Psoas muscle (tissue), 8 donors: Measurements from ENCODE around the gene ZNF493. TPM values are rescaled to one million over a fixed set of nuclear protein-coding genes. Genes with fewer than 3 reads are reported as not detected.

Experiments used
- ATAC-seq, 4 donors: fragments of 200-7000 bp; cut with Tn5 transposase; one replicate each; pipeline ENCODE4 v1.9.1; 2020; ENCODE audit warnings: moderate library complexity in 3 of 4, mild to moderate bottlenecking in 2 of 4
- DNase-seq, 2 donors: peaks; one replicate each; pipeline ENCODE4 v3.0.0-alpha.2; 2020
- H3K27ac ChIP-seq: fragments of 200-600 bp; one replicate; pipeline ENCODE4 v1.8.0; 2022
- H3K27me3 ChIP-seq, 3 donors: fragments of 200-600 bp in 1 of 3; one replicate each; pipeline versions ENCODE4 v1.6.1 to v1.8.0; 2013 to 2022; ENCODE audit warnings: low read length in 2 of 3, mild to moderate bottlenecking in 2 of 3, moderate library complexity in 1 of 3; ENCODE audit not compliant: insufficient read depth in 3 of 3
- H3K36me3 ChIP-seq, 2 donors: fragments of 200-600 bp in 1 of 2; one replicate each; pipeline versions ENCODE4 v1.6.1 to v1.8.0; 2013 to 2022; ENCODE audit warnings: low read depth in 1 of 2, mild to moderate bottlenecking in 1 of 2, moderate library complexity in 1 of 2; ENCODE audit not compliant: insufficient read depth in 1 of 2
- H3K4me1 ChIP-seq: fragments of 200-600 bp; one replicate; pipeline ENCODE4 v1.8.0; 2022
- H3K4me3 ChIP-seq: fragments of 200-600 bp; one replicate; pipeline ENCODE4 v1.8.0; 2022; ENCODE audit warnings: mild to moderate bottlenecking
- H3K9me3 ChIP-seq: fragments of 200-600 bp; one replicate; pipeline ENCODE4 v1.8.0; 2022
- CTCF ChIP-seq: fragments of 200-600 bp; IDR thresholded peaks from one replicate; pipeline ENCODE4 v1.8.0; 2022; ENCODE audit warnings: antibody characterized with exemption
- WGBS, 3 donors: extraction: QIAGEN DNeasy Blood & Tissue Kit; methylation state at CpG; one replicate each; pipeline versions ENCODE4 v1.1.6 to v1.1.7; 2013; 5-methylcytosine and 5-hydroxymethylcytosine counted together
- intact Hi-C, 2 donors: fragments of 100-400 bp; cut with DNase I; formaldehyde crosslinking; loops; one replicate each; pipeline versions ENCODE4 v1.11.0 to v1.14.2; 2022
- polyA plus RNA-seq, 3 donors: library from polyadenylated mRNA; stranded (reverse); fragments of 200-250 nt; gene quantifications; one replicate each; pipeline ENCODE4 v1.2.3, GENCODE V29; 2013
- total RNA-seq, 4 donors: library from RNA; stranded (reverse); fragmentation: NEBNext Ultra II Directional in 2 of 4; extraction: Animal tissue kit (Norgen Biotek cat#: 25700) in 2 of 4; gene quantifications; one replicate each; pipeline versions ENCODE4 v1.2.1 to v1.2.4, GENCODE V29; 2021 to 2023
- donor health status: healthy with polysubstance abuse.
- donor health status: DM: no; HTN: no; CAD: no; lungs with moderate emphysema.
- donor health status: Bipolar disorder and iron deficiency.
- donor health status: healthy.
- donor health status: DM: yes; HTN: yes; CAD: no.
- donor health status: DM: no; HTN: no; CAD: no.
- donor health status: DM: no; HTN: no; CAD: no.
- donor health status: DM: yes; HTN: yes; CAD: no.

The ZNF493 gene
- total and polyA plus RNA-seq, 7 donors: 1.1 to 11.2 (median 4.1) TPM

GRCh38 chr19:21383980-21384582, 12.9 kb upstream of the ZNF493 start:
- ATAC-seq: no peak
- peaks cover 67% of the 10 kb centered on the region for H3K9me3 ChIP-seq
- no peaks in the 10 kb centered on the region for H3K36me3 ChIP-seq
- no peak for DNase-seq
- H3K4me1 ChIP-seq: no peaks in the 10 kb centered on the region
- intact Hi-C loops: no loop called here
- no peak for TF ChIP-seq CTCF
- H3K27ac ChIP-seq: no peak overlapping the region
- H3K27me3 ChIP-seq: no peaks in the 10 kb centered on the region
- H3K4me3 ChIP-seq: no peak overlapping the region
- WGBS, 3 donors: 98 to 100% (median 98%) methylated on average over 4 of the region's 4 CpGs

GRCh38 chr19:21396121-21396520, 812 bp upstream of the ZNF493 start:
- H3K27me3 ChIP-seq: no peaks in the 10 kb centered on the region
- H3K4me3 ChIP-seq: peak overlapping the region; percentile 95
- ATAC-seq (no peak), DNase-seq (no peak)
- H3K9me3 ChIP-seq: no peaks in the 10 kb centered on the region
- H3K4me1 ChIP-seq: peaks cover 14% of the 10 kb centered on the region
- WGBS, 3 donors: 91 to 95% (median 91%) methylated on average over 10 of the region's 10 CpGs
- peak overlapping the region; percentile 86 for H3K27ac ChIP-seq
- intact Hi-C loops: loop anchor here in 1 of 2 donors (10.0 kb wide), 2 partner anchors 71 to 251 kb away; partner anchors contain the start of genes ZNF431 and ZNF708
- no peak for TF ChIP-seq CTCF
- H3K36me3 ChIP-seq: peaks cover 3 to 20% of the 10 kb centered on the region in 2 donors

DNA sequence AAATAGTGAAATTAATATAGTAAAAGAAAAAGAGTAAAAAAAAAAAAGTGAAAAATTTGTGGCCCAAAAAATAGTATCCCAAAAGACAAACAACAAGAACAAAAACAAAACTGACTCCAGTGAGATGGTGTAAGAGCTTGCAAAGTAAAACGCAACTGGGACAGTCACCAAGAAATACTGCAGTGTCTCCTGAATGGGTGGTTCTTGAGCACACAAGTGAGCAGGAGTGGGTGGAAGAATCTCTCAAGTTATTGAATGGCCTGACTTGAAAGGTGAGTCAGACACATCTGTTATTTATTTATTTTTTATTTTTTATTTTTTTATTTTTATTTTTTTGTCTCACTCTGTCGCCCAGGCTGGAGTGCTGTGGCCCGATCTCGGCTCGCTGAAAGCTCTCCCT, 1.9 kb downstream of the ZNF493 start:
- TF ChIP-seq CTCF: no peak
- ATAC-seq: no peak
- no peak overlapping the region for H3K4me3 ChIP-seq
- peaks cover 3% of the 10 kb centered on the region for H3K9me3 ChIP-seq
- peaks cover 26% of the 10 kb centered on the region for H3K4me1 ChIP-seq
- intact Hi-C loops: loop anchor here in 1 of 2 donors (10.0 kb wide), 2 partner anchors 74 to 254 kb away; partner anchors contain the start of genes ZNF431 and ZNF708
- 94 to 97% (median 96%) methylated on average over 5 of the region's 5 CpGs for WGBS, 3 donors
- H3K27me3 ChIP-seq: no peaks in the 10 kb centered on the region
- no peak for DNase-seq
- H3K36me3 ChIP-seq: peaks cover 3 to 20% of the 10 kb centered on the region in 2 donors
- H3K27ac ChIP-seq: no peak overlapping the region

DNA sequence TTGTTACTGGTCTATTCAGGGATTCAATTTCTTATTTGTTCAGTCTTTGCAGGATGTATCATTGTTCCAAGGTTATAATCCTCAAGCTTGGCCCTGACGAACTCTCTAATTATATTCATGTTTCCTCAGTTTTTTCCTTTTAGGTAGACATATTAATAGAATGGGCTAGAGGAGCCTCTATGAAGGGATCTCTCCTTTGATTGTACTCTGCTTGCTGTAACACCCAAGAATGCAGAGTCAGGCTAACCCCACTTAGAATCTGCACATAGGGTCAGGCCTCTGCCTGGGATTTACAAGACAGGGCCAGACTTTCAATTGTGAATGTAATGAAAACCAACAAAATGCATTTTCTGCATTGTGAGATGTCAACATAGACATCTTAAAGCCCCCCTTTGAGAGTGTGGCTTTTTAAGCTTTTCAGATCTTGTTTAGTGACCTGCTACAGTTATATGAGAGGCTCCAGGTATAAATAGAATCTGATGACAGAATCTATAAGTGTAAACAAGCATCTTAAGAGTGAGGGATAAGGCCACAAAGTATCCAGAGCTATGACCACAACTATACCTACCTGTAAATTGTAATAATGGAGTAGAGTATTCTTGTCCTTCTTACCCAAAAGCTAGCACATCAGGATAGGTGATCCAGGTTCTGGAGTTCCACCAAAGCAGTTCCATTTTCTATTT, 5.5 kb downstream of the ZNF493 start:
- no peak for DNase-seq
- H3K27ac ChIP-seq: peak overlapping the region; percentile 65
- no peaks in the 10 kb centered on the region for H3K27me3 ChIP-seq
- peak in 3 of 4 donors; percentile 58 to 81 (median 61) for ATAC-seq
- H3K9me3 ChIP-seq: peaks cover 3% of the 10 kb centered on the region
- H3K4me1 ChIP-seq: peaks cover 26% of the 10 kb centered on the region
- no peak for TF ChIP-seq CTCF
- WGBS, 3 donors: 43 to 52% (median 51%) methylated on average over 1 of the region's 1 CpG
- no peak overlapping the region for H3K4me3 ChIP-seq
- H3K36me3 ChIP-seq: peaks cover 3 to 50% of the 10 kb centered on the region in 2 donors
- intact Hi-C loops: no loop called here
